Adrenal gland (tissue), 12 donors: ENCODE measurements around the gene TIMP3. TPM values are rescaled to one million over a fixed set of nuclear protein-coding genes. Genes with fewer than 3 reads are reported as not detected.

Experiments
- DNase-seq, 7 donors: peaks; one replicate each; pipeline ENCODE4 v3.0.0-alpha.2; 2019 to 2020
- H3K27ac ChIP-seq, 5 donors: fragments of 200-600 bp; sonication (generic) in 4 of 5; 1 replicate in 3 of 5; 2 replicates in 2 of 5; pipeline versions ENCODE4 v1.5.1 to v1.8.0; 2016 to 2020; ENCODE audit warnings: mild to moderate bottlenecking in 1 of 5
- H3K27me3 ChIP-seq: fragments of 200-600 bp; 2 replicates; pipeline ENCODE4 v1.8.0; 2021
- H3K36me3 ChIP-seq, 2 donors: fragments of 200-600 bp; replicated peaks in 1 of 2; 1 replicate in 1 of 2; 2 replicates in 1 of 2; pipeline versions ENCODE4 v1.5.1 to v1.8.0; 2018 to 2022
- H3K4me1 ChIP-seq, 2 donors: fragments of 200-600 bp; replicated peaks in 1 of 2; 1 replicate in 1 of 2; 2 replicates in 1 of 2; pipeline versions ENCODE4 v1.5.1 to v1.8.0; 2018 to 2021
- H3K4me3 ChIP-seq, 4 donors: fragments of 200-600 bp; sonication (generic) in 3 of 4; one replicate each; pipeline ENCODE4 v1.5.1; 2016 to 2018
- H3K9me3 ChIP-seq, 3 donors: fragments of 200-600 bp; sonication (generic) in 1 of 3; replicated peaks in 1 of 3; 1 replicate in 2 of 3; 2 replicates in 1 of 3; pipeline versions ENCODE4 v1.5.1 to v1.8.0; 2016 to 2021
- POLR2A ChIP-seq, 2 donors: fragments of 450-650 bp; IDR thresholded peaks; one replicate each; pipeline ENCODE4 v1.6.1; 2017; ENCODE audit warnings: antibody characterized with exemption in 2 of 2, mild to moderate bottlenecking in 2 of 2, moderate library complexity in 1 of 2
- WGBS, 4 donors: extraction: QIAGEN DNeasy Blood & Tissue Kit in 2 of 4; methylation state at CpG; one replicate each; pipeline versions ENCODE4 v1.1.5 to v1.1.7; 2013 to 2017; 5-methylcytosine and 5-hydroxymethylcytosine counted together
- intact Hi-C, 2 donors: fragments of 100-400 bp; cut with DNase I; formaldehyde crosslinking; loops; one replicate each; pipeline versions ENCODE4 v1.14.1 to v1.15.0; 2022 to 2023
- polyA plus RNA-seq, 3 donors: library from polyadenylated mRNA; stranded (reverse); fragments of 200-250 nt in 2 of 3; fragments of 350-450 nt in 1 of 3; fragmentation: Illumina TruSeq in 1 of 3; extraction: RNeasy Lipid Tissue Mini Kit (QIAGEN cat#74804) in 1 of 3; gene quantifications; one replicate each; pipeline ENCODE4 v1.2.3, GENCODE V29; 2013 to 2014
- total RNA-seq, 9 donors: library from RNA; depleted of rRNA in 4 of 9; stranded (reverse); fragments of >200 nt in 4 of 9; fragments of 120-200 nt in 1 of 9; fragmentation: NEBNext Ultra II Directional in 1 of 9; extraction: Animal tissue kit (Norgen Biotek cat#: 25700) in 1 of 9; gene quantifications; one replicate each; pipeline versions ENCODE4 v1.1.0 to v1.2.4, GENCODE V29; 2013 to 2023
- TF ChIP-seq, protein P1 (sequence below), 6 experiments: fragments of 450-650 bp in 4 of 6; fragments of 200-600 bp in 2 of 6; sonication (generic) in 1 of 6; IDR thresholded peaks; 1 replicate in 5 of 6; 2 replicates in 1 of 6; pipeline versions ENCODE4 v1.5.1 to v1.8.0; 2016 to 2021; ENCODE audit warnings: antibody characterized with exemption in 6 of 6, mild to moderate bottlenecking in 2 of 6, moderate library complexity in 1 of 6
- donor health status: healthy with polysubstance abuse.
- donor health status: Bipolar disorder and iron deficiency.
- donor health status: DM: yes; HTN: yes; CAD: no.
- donor health status: DM: no; HTN: no; CAD: no.
- donor health status: DM: no; HTN: no; CAD: no.
- donor health status: DM: yes; HTN: yes; CAD: no.

Gene TIMP3
- total and polyA plus RNA-seq, 12 donors = 78.0 to 677 (median 334) TPM

DNA sequence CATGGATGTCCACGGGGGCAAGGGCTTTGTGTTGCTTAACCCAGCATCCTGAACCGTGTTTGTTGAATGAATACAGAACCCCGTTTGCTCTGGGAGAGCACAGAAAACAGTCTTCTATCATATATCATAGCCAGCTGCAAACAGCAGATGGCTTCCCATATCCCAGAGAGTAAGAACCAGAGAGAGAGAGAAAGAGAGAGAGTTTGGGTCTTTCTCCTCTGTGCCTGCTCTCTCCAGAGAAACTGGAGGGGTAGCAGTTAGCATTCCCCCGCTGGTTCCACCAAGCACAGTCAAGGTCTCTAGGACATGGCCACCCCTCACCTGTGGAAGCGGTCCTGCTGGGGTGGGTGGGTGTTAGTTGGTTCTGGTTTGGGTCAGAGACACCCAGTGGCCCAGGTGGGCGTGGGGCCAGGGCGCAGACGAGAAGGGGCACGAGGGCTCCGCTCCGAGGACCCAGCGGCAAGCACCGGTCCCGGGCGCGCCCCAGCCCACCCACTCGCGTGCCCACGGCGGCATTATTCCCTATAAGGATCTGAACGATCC, 440 bp upstream of the TIMP3 start:
- Histone ChIP-seq H3K4me3 (peak overlapping the region in 2 of 4 donors; percentile 41 to 84), H3K4me1 (peaks cover 0 to 9% of the 10 kb centered on the region in 2 donors), H3K36me3 (no peaks in the 10 kb centered on the region), H3K9me3 (no peaks in the 10 kb centered on the region), H3K27ac (peak overlapping the region in 4 of 5 donors; percentile 64 to 89 (median 74)), H3K27me3 (no peaks in the 10 kb centered on the region)
- WGBS, 4 donors = 10 to 51% (median 26%) methylated on average over 3 to 21 of the region's 21 CpGs
- intact Hi-C loops = loop anchor here (10.0 kb wide), 2 partner anchors 184 to 194 kb away; no protein-coding TSS in a partner anchor
- no peak for DNase-seq
- TF ChIP-seq, protein P1, sequence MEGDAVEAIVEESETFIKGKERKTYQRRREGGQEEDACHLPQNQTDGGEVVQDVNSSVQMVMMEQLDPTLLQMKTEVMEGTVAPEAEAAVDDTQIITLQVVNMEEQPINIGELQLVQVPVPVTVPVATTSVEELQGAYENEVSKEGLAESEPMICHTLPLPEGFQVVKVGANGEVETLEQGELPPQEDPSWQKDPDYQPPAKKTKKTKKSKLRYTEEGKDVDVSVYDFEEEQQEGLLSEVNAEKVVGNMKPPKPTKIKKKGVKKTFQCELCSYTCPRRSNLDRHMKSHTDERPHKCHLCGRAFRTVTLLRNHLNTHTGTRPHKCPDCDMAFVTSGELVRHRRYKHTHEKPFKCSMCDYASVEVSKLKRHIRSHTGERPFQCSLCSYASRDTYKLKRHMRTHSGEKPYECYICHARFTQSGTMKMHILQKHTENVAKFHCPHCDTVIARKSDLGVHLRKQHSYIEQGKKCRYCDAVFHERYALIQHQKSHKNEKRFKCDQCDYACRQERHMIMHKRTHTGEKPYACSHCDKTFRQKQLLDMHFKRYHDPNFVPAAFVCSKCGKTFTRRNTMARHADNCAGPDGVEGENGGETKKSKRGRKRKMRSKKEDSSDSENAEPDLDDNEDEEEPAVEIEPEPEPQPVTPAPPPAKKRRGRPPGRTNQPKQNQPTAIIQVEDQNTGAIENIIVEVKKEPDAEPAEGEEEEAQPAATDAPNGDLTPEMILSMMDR (IDR thresholded peaks at IDR 0.05) = no peak
- no peak for TF ChIP-seq POLR2A (IDR thresholded peaks at IDR 0.05)

DNA sequence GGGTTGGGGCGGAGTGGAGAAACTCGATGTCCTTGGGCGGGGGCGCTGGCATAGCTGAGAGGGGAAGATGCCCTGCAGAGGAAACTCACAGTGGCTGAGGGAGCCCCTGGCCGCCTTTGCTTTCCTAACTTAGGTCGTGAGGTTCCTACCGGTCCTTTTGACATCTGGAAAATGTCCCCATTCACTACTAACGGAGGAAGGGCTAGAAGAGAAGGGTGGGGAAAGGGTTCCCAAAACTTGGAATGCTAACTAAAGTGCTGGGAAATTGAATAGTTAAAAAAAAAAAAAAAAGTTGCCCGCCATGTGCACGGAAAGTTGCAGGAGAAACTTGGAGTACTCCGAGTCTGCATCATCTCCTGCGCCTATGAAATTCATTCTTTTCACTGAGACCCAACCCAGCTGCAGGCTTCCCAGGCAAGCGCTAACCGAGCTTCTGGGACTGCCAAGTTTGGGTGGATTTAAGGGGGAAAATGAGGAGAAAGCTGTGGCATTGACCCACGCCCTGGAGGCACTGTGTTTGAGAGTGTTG, 796 bp downstream of the TIMP3 start:
- no peak for DNase-seq
- intact Hi-C loops = loop anchor here (10.0 kb wide), 2 partner anchors 182 to 192 kb away; no protein-coding TSS in a partner anchor
- H3K27ac ChIP-seq = peak overlapping the region; percentile 30 to 89 (median 75)
- no peaks in the 10 kb centered on the region for H3K36me3 ChIP-seq
- H3K4me1 ChIP-seq = peaks cover 0 to 19% of the 10 kb centered on the region in 2 donors
- WGBS, 4 donors = 1 to 3% (median 3%) methylated on average over 11 to 15 of the region's 15 CpGs
- H3K27me3 ChIP-seq = no peaks in the 10 kb centered on the region
- TF ChIP-seq, protein P1 (IDR thresholded peaks at IDR 0.05) = no peak
- no peak for TF ChIP-seq POLR2A (IDR thresholded peaks at IDR 0.05)
- no peaks in the 10 kb centered on the region for H3K9me3 ChIP-seq
- peak overlapping the region; percentile 41 to 84 (median 65) for H3K4me3 ChIP-seq

DNA sequence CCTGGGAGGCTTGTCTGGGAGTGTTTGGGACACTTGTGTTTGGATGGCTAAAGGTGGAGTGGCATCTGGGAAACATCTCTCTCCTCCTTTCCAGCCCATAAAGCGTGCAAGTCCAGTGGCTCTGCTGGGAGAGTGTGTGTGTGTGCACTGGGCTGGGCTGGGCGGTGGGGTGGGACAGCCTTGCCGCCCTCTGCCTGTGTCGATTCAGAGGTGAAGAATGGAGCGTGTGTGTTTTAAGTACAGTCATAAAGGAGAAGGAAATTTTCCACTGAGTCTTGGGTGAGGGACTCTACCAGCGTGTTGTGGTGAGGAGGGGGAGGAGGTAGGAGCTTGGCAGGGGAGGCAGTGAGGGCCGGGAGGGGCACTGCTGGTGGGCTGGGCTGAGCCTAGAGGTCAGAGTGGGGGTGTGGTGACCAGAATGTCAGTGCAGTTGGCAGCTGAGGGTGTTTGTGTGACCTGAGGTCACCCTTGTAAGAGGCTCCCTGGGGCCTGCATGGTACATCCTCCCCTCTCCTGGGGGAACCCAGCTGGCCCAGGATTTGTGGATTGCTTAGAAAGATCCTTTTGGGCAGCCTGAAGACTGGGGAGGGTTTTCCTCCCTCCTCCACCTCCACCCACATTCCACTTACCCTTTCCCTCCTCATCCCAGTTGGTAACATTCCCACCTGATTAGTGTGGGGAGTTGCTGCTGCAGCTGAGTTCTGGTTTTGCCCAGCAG, 1.7 kb downstream of the TIMP3 start:
- peaks cover 0 to 3% of the 10 kb centered on the region in 2 donors for H3K36me3 ChIP-seq
- H3K27me3 ChIP-seq = no peaks in the 10 kb centered on the region
- H3K4me3 ChIP-seq = peak overlapping the region; percentile 41 to 84 (median 65)
- H3K27ac ChIP-seq = peak overlapping the region; percentile 30 to 89 (median 75)
- TF ChIP-seq, protein P1 (IDR thresholded peaks at IDR 0.05) = no peak
- TF ChIP-seq POLR2A (IDR thresholded peaks at IDR 0.05) = peak in 1 of 2 donors; percentile 44
- peak in 2 of 7 donors; percentile 43 to 54 for DNase-seq
- WGBS, 4 donors = 13 to 42% (median 26%) methylated on average over 7 of the region's 7 CpGs
- peaks cover 0 to 27% of the 10 kb centered on the region in 2 donors for H3K4me1 ChIP-seq
- intact Hi-C loops = loop anchor here (10.0 kb wide), 2 partner anchors 182 to 192 kb away; no protein-coding TSS in a partner anchor
- no peaks in the 10 kb centered on the region for H3K9me3 ChIP-seq
